ENCODE measurements around the gene ABCA5.
"Not testable (repeated sequence)": the region's sequence is repeated elsewhere in the genome, so short reads cannot be mapped to it uniquely, and the experiment has no call there.

ABCA5 gene

DNA sequence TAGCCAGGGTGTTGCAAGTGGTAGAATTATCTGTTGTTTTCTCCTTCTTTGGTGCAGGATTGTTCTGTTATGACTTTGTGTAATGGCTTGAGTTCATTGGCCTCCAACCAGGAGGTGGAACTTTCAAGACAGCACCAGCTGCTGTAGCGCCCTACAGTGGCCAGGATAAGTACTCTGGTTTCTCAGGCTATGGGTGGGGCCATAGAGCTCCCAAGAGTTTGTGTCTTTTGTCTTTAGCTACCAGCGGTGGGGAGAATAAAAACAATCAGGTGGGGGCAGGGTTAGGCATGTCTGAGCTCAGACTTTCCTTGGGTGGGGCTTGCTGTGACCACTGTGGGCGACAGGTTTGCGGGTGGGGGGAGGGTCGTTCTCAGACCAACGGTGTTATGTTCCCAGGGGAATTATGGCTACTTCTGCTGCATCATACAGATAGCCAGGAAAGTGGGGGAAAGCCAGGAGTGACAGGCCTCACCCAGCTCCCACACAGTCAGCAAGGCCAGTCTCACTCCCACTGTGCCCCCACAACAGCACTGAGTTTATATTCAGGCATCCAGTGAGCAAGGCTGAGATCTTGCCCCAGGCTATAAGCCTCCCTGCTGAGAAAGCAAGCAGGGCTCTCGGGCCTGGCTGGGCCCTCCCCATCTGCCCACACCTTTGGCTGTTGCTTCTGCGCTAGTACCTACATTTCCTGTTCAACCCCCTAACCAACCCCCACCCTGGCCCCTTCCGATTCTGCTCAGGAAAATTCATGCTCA is 113.7 kb downstream of the ABCA5 start:
- Histone ChIP-seq H3K79me2 (ENCODE audit: control insufficient read depth, insufficient read depth, low read length, unreplicated experiment) (no peaks in the 10 kb centered on the region), H3K4me1 (ENCODE audit: control insufficient read depth, insufficient read depth, low read length, unreplicated experiment) (no peaks in the 10 kb centered on the region), H3K27me3 (ENCODE audit: insufficient read depth, low read length) (no peaks in the 10 kb centered on the region), H3K36me3 (ENCODE audit: insufficient read depth, low read length) (no peaks in the 10 kb centered on the region), H3K4me3 (ENCODE audit: low read depth, low read length) (no peak overlapping the region), H2AFZ (ENCODE audit: low read length, unreplicated experiment) (no peak overlapping the region), H3K27ac (ENCODE audit: low read depth, low read length) (no peak overlapping the region)

- Histone ChIP-seq H3K36me3 (ENCODE audit: insufficient read depth, low read length) (no peaks in the 10 kb centered on the region), H3K79me2 (ENCODE audit: control insufficient read depth, insufficient read depth, low read length, unreplicated experiment) (no peaks in the 10 kb centered on the region), H2AFZ (ENCODE audit: low read length, unreplicated experiment) (no peak overlapping the region), H3K27me3 (ENCODE audit: insufficient read depth, low read length) (no peaks in the 10 kb centered on the region), H3K4me3 (ENCODE audit: low read depth, low read length) (no peak overlapping the region), H3K27ac (ENCODE audit: low read depth, low read length) (no peak overlapping the region), H3K4me1 (ENCODE audit: control insufficient read depth, insufficient read depth, low read length, unreplicated experiment) (no peaks in the 10 kb centered on the region)
These were observed 118.3 kb downstream of the ABCA5 start for GRCh38 chr17:69208640-69209039.

DNA sequence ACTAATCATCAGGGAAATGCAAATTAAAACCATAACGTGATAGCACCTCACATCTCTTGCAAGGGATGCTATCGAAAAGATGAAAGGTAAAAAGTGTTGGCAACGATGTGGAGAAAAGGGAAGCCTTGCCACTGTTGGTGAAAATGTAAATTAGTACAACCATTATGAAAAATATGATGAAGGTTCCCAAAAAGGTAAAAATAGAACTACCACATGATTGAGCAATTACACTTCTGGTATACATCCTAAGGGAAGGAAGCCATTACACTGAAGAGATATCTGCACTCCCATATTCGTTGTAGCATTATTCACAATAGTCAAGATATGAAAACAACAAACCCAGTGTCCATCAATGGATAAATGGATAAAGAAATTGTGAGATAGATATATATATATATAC is 119.8 kb downstream of the ABCA5 start:
- H2AFZ ChIP-seq (ENCODE audit: low read length, unreplicated experiment): no peak overlapping the region
- H3K27ac ChIP-seq (ENCODE audit: low read depth, low read length): no peak overlapping the region
- H3K27me3 ChIP-seq (ENCODE audit: insufficient read depth, low read length): no peaks in the 10 kb centered on the region
- H3K4me1 ChIP-seq (ENCODE audit: control insufficient read depth, insufficient read depth, low read length, unreplicated experiment): no peaks in the 10 kb centered on the region
- H3K4me3 ChIP-seq (ENCODE audit: low read depth, low read length): no peak overlapping the region
- H3K79me2 ChIP-seq (ENCODE audit: control insufficient read depth, insufficient read depth, low read length, unreplicated experiment): no peaks in the 10 kb centered on the region
- no peaks in the 10 kb centered on the region for H3K36me3 ChIP-seq (ENCODE audit: insufficient read depth, low read length)

GRCh38 chr17:69198238-69198637 is 128.7 kb downstream of the ABCA5 start:
- H3K79me2 ChIP-seq (ENCODE audit: control insufficient read depth, insufficient read depth, low read length, unreplicated experiment): no peaks in the 10 kb centered on the region
- H3K27ac ChIP-seq (ENCODE audit: low read depth, low read length): no peak overlapping the region
- H3K4me1 ChIP-seq (ENCODE audit: control insufficient read depth, insufficient read depth, low read length, unreplicated experiment): no peaks in the 10 kb centered on the region
- H3K4me3 ChIP-seq (ENCODE audit: low read depth, low read length): no peak overlapping the region
- no peaks in the 10 kb centered on the region for H3K36me3 ChIP-seq (ENCODE audit: insufficient read depth, low read length)
- no peak overlapping the region for H2AFZ ChIP-seq (ENCODE audit: low read length, unreplicated experiment)
- H3K27me3 ChIP-seq (ENCODE audit: insufficient read depth, low read length): no peaks in the 10 kb centered on the region

DNA sequence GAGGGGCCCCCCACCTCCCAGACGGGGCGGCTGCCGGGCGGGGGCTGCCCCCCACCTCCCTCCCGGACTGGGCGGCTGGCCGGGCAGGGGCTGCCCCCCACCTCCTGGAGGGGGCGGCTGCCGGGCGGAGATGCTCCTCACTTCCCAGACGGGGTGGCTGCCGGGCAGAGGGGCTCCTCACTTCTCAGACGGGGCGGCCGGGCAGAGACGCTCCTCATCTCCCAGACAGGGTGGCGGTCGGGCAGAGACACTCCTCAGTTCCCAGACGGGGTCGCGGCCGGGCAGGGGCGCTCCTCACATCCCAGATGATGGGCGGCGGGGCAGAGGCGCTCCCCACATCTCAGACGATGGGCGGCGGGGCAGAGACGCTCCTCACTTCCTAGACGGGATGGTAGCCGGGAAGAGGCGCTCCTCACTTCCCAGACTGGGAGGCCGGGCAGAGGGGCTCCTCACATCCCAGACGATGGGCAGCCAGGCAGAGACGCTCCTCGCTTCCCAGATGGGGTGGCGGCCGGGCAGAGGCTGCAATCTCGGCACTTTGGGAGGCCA is 130.8 kb downstream of the ABCA5 start:
- H3K36me3 ChIP-seq (ENCODE audit: insufficient read depth, low read length); H3K4me1 ChIP-seq (ENCODE audit: control insufficient read depth, insufficient read depth, low read length, unreplicated experiment); H3K27me3 ChIP-seq (ENCODE audit: insufficient read depth, low read length); H3K27ac ChIP-seq (ENCODE audit: low read depth, low read length); H3K4me3 ChIP-seq (ENCODE audit: low read depth, low read length); H3K79me2 ChIP-seq (ENCODE audit: control insufficient read depth, insufficient read depth, low read length, unreplicated experiment); H2AFZ ChIP-seq (ENCODE audit: low read length, unreplicated experiment): not testable (repeated sequence)

Data from ACC112 (cell line).